PC-9 (cell line): ENCODE measurements around the gene IKBIP. TPM values are rescaled to one million over a fixed set of nuclear protein-coding genes. Genes with fewer than 3 reads are reported as not detected.
A peak's percentile ranks its signal among the peaks of the same experiment; 100 is the strongest.

ENCODE experiments used
- BruUV-seq: library from RNA; stranded (reverse); fragments of 400-500 nt; replicated peaks from 2 replicates; lab custom pipeline; 2021; lab: Mats Ljungman, UMichigan
- CTCF ChIA-PET: fragments of 300-600 bp; sonication (Branson Sonifier 250); formaldehyde crosslinking; loops from one replicate; lab custom pipeline; 2022; ENCODE audit warnings: antibody characterized with exemption; lab: Charles Lee
- POLR2A ChIA-PET: fragments of 300-600 bp; sonication (Branson Sonifier 250); formaldehyde crosslinking; loops from one replicate; lab custom pipeline; 2022; ENCODE audit warnings: antibody characterized with exemption; ENCODE audit not compliant: unreplicated experiment; lab: Charles Lee
- DNase-seq, 2 experiments: peaks; one replicate each; pipeline versions ENCODE4 v3.0.0 to v3.0.0-alpha.2; 2015 to 2022; ENCODE audit warnings: mixed read lengths in 1 of 2
- H2AFZ ChIP-seq: fragments of 200-600 bp; sonication (generic); 2 replicates; pipeline ENCODE4 v1.8.1; 2017; ENCODE audit warnings: antibody characterized with exemption
- H3F3A ChIP-seq: fragments of 200-600 bp; sonication (generic); 2 replicates; pipeline ENCODE4 v1.8.1; 2017; ENCODE audit warnings: antibody characterized with exemption, mild to moderate bottlenecking, low read depth; ENCODE audit not compliant: insufficient read depth
- H3K27ac ChIP-seq: fragments of 200-600 bp; sonication (generic); 2 replicates; pipeline ENCODE4 v1.6.1; 2016; ENCODE audit warnings: mixed run types
- H3K27me3 ChIP-seq: fragments of 200-600 bp; sonication (generic); 2 replicates; pipeline ENCODE4 v1.6.1; 2016; ENCODE audit warnings: low read depth, mixed run types; ENCODE audit not compliant: insufficient read depth
- H3K36me3 ChIP-seq: fragments of 200-600 bp; sonication (generic); 2 replicates; pipeline ENCODE4 v1.6.1; 2016; ENCODE audit warnings: low read depth, mixed run types
- H3K4me1 ChIP-seq: fragments of 200-600 bp; sonication (generic); replicated peaks from 2 replicates; pipeline ENCODE4 v1.6.1; 2016; ENCODE audit warnings: mixed run types; ENCODE audit not compliant: insufficient read depth
- H3K4me2 ChIP-seq: fragments of 200-600 bp; sonication (generic); 2 replicates; pipeline ENCODE4 v1.6.1; 2017; ENCODE audit warnings: mixed run types
- H3K4me3 ChIP-seq: fragments of 200-600 bp; sonication (generic); 2 replicates; pipeline ENCODE4 v1.6.1; 2016; ENCODE audit warnings: mixed run types
- H3K79me2 ChIP-seq: fragments of 200-600 bp; sonication (generic); 2 replicates; pipeline ENCODE4 v1.6.1; 2017; ENCODE audit warnings: low read depth, mixed run types
- H3K9me2 ChIP-seq: fragments of 200-600 bp; sonication (generic); 2 replicates; pipeline ENCODE4 v1.8.1; 2017; ENCODE audit warnings: mild to moderate bottlenecking; ENCODE audit not compliant: insufficient read depth
- H3K9me3 ChIP-seq: fragments of 200-600 bp; sonication (generic); 2 replicates; pipeline ENCODE4 v1.8.1; 2016; ENCODE audit warnings: low read depth; ENCODE audit not compliant: insufficient read depth
- H4K20me1 ChIP-seq: fragments of 200-600 bp; sonication (generic); 2 replicates; pipeline ENCODE4 v1.8.1; 2017; ENCODE audit not compliant: insufficient read depth
- EZH2 ChIP-seq: fragments of 200-600 bp; sonication (generic); IDR thresholded peaks from 2 replicates; pipeline ENCODE4 v1.8.0; 2017; ENCODE audit warnings: antibody characterized with exemption, low read depth
- intact Hi-C: fragments of 100-400 bp; cut with micrococcal nuclease; formaldehyde crosslinking; loops from one replicate; pipeline ENCODE4 v1.10.0; 2022; ENCODE audit not compliant: unreplicated experiment
- total RNA-seq: library from RNA; stranded (reverse); gene quantifications from 2 replicates; pipeline ENCODE4 v1.2.3, GENCODE V29; 2021
- TF ChIP-seq, protein P1 (sequence below): fragments of 200-600 bp; sonication (generic); conservative IDR thresholded peaks from 2 replicates; pipeline ENCODE4 v1.6.1; 2017; ENCODE audit warnings: mixed run types, antibody characterized with exemption, mild to moderate bottlenecking, moderate library complexity

IKBIP gene
- total RNA-seq, 1 experiment from 2014 or later: 7.2 TPM

DNA sequence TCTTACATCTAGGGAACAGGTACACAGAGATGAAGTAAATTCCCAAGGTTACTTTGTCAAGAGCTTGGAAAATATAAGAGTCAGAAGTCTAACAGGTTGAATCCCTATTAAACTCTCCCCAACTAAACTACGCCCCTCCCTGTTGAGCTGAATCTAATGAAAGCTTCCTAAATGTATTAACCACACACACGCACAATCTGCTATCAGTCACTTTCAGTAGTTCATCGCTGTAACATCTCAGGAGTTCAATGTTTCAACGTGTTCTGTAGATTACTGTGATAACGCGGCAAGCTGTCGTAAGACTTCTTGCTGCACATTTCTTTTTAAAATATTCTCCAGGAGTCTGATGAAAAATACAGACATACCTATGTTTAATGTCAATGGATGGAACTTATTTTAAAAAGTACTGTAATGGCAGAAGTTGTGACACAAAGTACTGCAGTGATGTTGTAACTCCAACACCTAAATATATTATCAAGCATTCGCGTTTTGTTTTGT is 51.7 kb downstream of the IKBIP start:
- ChIA-PET CTCF (interaction anchor here (0.8 to 0.9 kb wide), 2 partner anchors 26 to 53 kb away, joined by 3 to 4 read pairs; no protein-coding TSS in a partner anchor), POLR2A (interaction anchor here (0.5 to 1.6 kb wide), 8 partner anchors 14 to 1220 kb away, joined by 3 to 9 read pairs (median 8); partner anchors contain the start of gene APAF1)
- TF ChIP-seq EZH2: no peak
- TF ChIP-seq, protein P1, sequence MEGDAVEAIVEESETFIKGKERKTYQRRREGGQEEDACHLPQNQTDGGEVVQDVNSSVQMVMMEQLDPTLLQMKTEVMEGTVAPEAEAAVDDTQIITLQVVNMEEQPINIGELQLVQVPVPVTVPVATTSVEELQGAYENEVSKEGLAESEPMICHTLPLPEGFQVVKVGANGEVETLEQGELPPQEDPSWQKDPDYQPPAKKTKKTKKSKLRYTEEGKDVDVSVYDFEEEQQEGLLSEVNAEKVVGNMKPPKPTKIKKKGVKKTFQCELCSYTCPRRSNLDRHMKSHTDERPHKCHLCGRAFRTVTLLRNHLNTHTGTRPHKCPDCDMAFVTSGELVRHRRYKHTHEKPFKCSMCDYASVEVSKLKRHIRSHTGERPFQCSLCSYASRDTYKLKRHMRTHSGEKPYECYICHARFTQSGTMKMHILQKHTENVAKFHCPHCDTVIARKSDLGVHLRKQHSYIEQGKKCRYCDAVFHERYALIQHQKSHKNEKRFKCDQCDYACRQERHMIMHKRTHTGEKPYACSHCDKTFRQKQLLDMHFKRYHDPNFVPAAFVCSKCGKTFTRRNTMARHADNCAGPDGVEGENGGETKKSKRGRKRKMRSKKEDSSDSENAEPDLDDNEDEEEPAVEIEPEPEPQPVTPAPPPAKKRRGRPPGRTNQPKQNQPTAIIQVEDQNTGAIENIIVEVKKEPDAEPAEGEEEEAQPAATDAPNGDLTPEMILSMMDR: no peak
- peak overlapping the region; percentile 57 for H3K27ac ChIP-seq
- peak overlapping the region; percentile 92 for H2AFZ ChIP-seq
- no peaks in the 10 kb centered on the region for H3K9me3 ChIP-seq
- H3K4me2 ChIP-seq: peak overlapping the region; percentile 84
- peaks cover 24% of the 10 kb centered on the region for H3F3A ChIP-seq
- TSS peak; percentile 98 for BruUV-seq
- H4K20me1 ChIP-seq: peaks cover 40% of the 10 kb centered on the region
- peak overlapping the region; percentile 95 for H3K4me3 ChIP-seq
- DNase-seq: no peak
- intact Hi-C loops: loop anchor here (1.0 kb wide), 1 partner anchor 52 kb away; the partner anchor contains the start of gene APAF1
- H3K36me3 ChIP-seq: peaks cover 25% of the 10 kb centered on the region
- H3K4me1 ChIP-seq: peaks cover 20% of the 10 kb centered on the region
- H3K27me3 ChIP-seq: no peaks in the 10 kb centered on the region
- no peaks in the 10 kb centered on the region for H3K9me2 ChIP-seq
- H3K79me2 ChIP-seq: peaks cover 44% of the 10 kb centered on the region

GRCh38 chr12:98591209-98591608 is 53.4 kb downstream of the IKBIP start:
- no peak for DNase-seq
- H3K27me3 ChIP-seq: no peaks in the 10 kb centered on the region
- no peak for TF ChIP-seq EZH2
- TF ChIP-seq, protein P1: no peak
- no peaks in the 10 kb centered on the region for H3K9me2 ChIP-seq
- peaks cover 24% of the 10 kb centered on the region for H4K20me1 ChIP-seq
- H3F3A ChIP-seq: peaks cover 9% of the 10 kb centered on the region
- no peak overlapping the region for H3K4me2 ChIP-seq
- POLR2A ChIA-PET: interaction anchor here (0.7 kb wide), 1 partner anchor 452 kb away, joined by 8 read pairs; no protein-coding TSS in a partner anchor
- H3K4me1 ChIP-seq: peaks cover 16% of the 10 kb centered on the region
- no peak overlapping the region for H2AFZ ChIP-seq
- H3K27ac ChIP-seq: no peak overlapping the region
- intact Hi-C loops: no loop called here
- peaks cover 27% of the 10 kb centered on the region for H3K79me2 ChIP-seq
- CTCF ChIA-PET: interaction anchor here (0.6 kb wide), 1 partner anchor 19 kb away, joined by 3 read pairs; no protein-coding TSS in a partner anchor
- no TSS peak for BruUV-seq
- no peak overlapping the region for H3K4me3 ChIP-seq
- H3K36me3 ChIP-seq: peaks cover 8% of the 10 kb centered on the region
- H3K9me3 ChIP-seq: no peaks in the 10 kb centered on the region

DNA sequence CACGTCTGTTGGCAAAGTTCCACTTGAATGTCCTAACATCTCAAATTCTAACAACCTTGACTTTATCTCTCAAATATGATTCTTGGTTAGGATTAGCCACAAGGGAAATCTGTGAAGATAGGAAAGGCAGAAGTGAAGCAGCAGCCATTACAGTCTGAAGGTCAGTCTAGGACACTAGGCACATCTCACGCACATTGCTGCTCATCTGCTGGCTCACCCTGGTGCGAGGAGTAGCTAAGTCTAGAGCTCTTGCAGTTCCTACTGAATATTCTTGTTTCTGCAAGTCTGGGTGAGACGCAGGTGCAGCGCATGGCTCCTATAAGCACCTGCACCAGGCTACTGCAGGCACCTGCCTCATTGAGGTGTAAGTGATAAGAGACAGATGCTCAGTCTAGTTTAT is 57.5 kb downstream of the IKBIP start:
- BruUV-seq: no TSS peak
- POLR2A ChIA-PET: no interaction called here
- CTCF ChIA-PET: interaction anchor here (0.7 kb wide), 1 partner anchor 130 kb away, joined by 3 read pairs; no protein-coding TSS in a partner anchor

More for the DNA sequence above, 57.5 kb downstream of the IKBIP start:
- Histone ChIP-seq H3K4me1 (no peaks in the 10 kb centered on the region), H3K9me3 (no peaks in the 10 kb centered on the region), H2AFZ (no peak overlapping the region), H3K27me3 (no peaks in the 10 kb centered on the region), H3K36me3 (no peaks in the 10 kb centered on the region), H3K4me3 (no peak overlapping the region), H4K20me1 (no peaks in the 10 kb centered on the region), H3K27ac (no peak overlapping the region), H3K4me2 (no peak overlapping the region), H3F3A (no peaks in the 10 kb centered on the region), H3K79me2 (no peaks in the 10 kb centered on the region), H3K9me2 (no peaks in the 10 kb centered on the region)
- intact Hi-C loops: no loop called here
- no peak for TF ChIP-seq EZH2
- TF ChIP-seq, protein P1: no peak
- DNase-seq: no peak
